ENCODE results near the gene PTPRD. TPM values are rescaled to one million over a fixed set of nuclear protein-coding genes. Genes with fewer than 3 reads are reported as not detected.

Gene PTPRD
- total RNA-seq, 2 donors from 2014 or later = 97.4 to 101 TPM

DNA sequence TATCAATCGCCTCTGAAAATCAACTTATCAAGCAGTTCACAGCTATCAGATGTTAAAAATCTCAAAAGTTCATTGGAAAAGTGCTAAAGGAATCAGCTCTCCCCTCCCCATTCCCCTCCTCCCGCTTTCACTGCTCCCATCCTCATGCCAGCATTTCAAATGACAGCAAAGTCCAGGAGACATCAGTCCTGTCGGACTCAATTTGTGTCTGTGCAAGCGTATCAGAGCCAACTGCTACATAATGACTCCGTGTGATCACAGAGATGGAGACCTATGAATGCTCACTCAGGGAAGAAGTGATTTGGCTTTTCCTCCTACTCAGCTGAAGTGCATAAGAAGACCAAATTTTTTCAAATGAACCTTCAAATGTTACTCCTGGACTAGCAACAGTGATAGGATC is 1876.0 kb downstream of the PTPRD start:
- no peaks in the 10 kb centered on the region for H3K27me3 Mint-ChIP-seq (ENCODE audit: insufficient read depth)

DNA sequence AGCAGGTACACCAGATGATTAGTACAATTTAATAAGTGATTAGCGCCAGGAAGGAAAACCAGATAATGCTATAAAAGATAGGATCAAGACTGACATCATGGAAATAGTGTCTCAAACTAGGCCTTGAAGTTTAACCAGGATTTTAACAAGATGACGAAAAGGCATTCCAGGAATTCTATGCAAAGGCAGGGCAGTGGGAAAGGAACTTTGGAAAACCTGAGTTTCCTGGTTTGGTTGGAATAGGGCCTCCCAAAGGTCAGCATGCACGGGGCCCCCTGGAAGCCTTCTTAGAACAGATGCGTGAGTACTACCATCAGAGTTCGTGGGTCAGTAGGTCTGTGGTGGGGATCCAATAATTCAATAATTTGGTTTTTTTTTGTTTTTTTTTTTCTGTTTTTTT is 1878.0 kb downstream of the PTPRD start:
- DNase-seq = peak; percentile 78
- Histone ChIP-seq H3K27me3 (ENCODE audit: control insufficient read depth, insufficient read depth, low read length, poor library complexity, severe bottlenecking) (no peaks in the 10 kb centered on the region), H3K9ac (ENCODE audit: extremely low read depth, low read length, poor library complexity, severe bottlenecking) (no peak overlapping the region), H3K36me3 (ENCODE audit: control insufficient read depth, insufficient read depth, low read length) (no peaks in the 10 kb centered on the region), H3K4me1 (ENCODE audit: control insufficient read depth, insufficient read depth, low read length) (no peaks in the 10 kb centered on the region), H3K4me3 (ENCODE audit: low read length) (no peak overlapping the region), H3K9me3 (ENCODE audit: control insufficient read depth, low read length) (no peaks in the 10 kb centered on the region), H3K27ac (ENCODE audit: low read depth, low read length) (no peak overlapping the region)
- 61 to 63% methylated on average over 5 of the region's 5 CpGs for WGBS, 2 experiments (ENCODE audit: insufficient coverage in 1 of 2, insufficient read length in 1 of 2)
- no peaks in the 10 kb centered on the region for H3K27me3 Mint-ChIP-seq (ENCODE audit: insufficient read depth)
- peak overlapping the region; percentile 81 for H3K27ac Mint-ChIP-seq
- TF ChIP-seq, protein P1, sequence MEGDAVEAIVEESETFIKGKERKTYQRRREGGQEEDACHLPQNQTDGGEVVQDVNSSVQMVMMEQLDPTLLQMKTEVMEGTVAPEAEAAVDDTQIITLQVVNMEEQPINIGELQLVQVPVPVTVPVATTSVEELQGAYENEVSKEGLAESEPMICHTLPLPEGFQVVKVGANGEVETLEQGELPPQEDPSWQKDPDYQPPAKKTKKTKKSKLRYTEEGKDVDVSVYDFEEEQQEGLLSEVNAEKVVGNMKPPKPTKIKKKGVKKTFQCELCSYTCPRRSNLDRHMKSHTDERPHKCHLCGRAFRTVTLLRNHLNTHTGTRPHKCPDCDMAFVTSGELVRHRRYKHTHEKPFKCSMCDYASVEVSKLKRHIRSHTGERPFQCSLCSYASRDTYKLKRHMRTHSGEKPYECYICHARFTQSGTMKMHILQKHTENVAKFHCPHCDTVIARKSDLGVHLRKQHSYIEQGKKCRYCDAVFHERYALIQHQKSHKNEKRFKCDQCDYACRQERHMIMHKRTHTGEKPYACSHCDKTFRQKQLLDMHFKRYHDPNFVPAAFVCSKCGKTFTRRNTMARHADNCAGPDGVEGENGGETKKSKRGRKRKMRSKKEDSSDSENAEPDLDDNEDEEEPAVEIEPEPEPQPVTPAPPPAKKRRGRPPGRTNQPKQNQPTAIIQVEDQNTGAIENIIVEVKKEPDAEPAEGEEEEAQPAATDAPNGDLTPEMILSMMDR (conservative IDR thresholded peaks at IDR 0.05) = no peak
- peaks cover 22% of the 10 kb centered on the region for H3K4me1 Mint-ChIP-seq
- no peaks in the 10 kb centered on the region for H3K9me3 Mint-ChIP-seq
- H3K36me3 Mint-ChIP-seq (ENCODE audit: low read depth) = peaks cover 2% of the 10 kb centered on the region
- no peak overlapping the region for H3K4me3 Mint-ChIP-seq

More for the DNA sequence above, 1876.0 kb downstream of the PTPRD start:
- Histone ChIP-seq H3K4me3 (ENCODE audit: low read length) (no peak overlapping the region), H3K27me3 (ENCODE audit: control insufficient read depth, insufficient read depth, low read length, poor library complexity, severe bottlenecking) (no peaks in the 10 kb centered on the region), H3K9ac (ENCODE audit: extremely low read depth, low read length, poor library complexity, severe bottlenecking) (no peak overlapping the region), H3K4me1 (ENCODE audit: control insufficient read depth, insufficient read depth, low read length) (no peaks in the 10 kb centered on the region), H3K9me3 (ENCODE audit: control insufficient read depth, low read length) (no peaks in the 10 kb centered on the region), H3K36me3 (ENCODE audit: control insufficient read depth, insufficient read depth, low read length) (no peaks in the 10 kb centered on the region), H3K27ac (ENCODE audit: low read depth, low read length) (no peak overlapping the region)
- H3K4me1 Mint-ChIP-seq = peaks cover 22% of the 10 kb centered on the region
- no peak for DNase-seq
- no peak overlapping the region for H3K27ac Mint-ChIP-seq
- WGBS, 2 experiments (ENCODE audit: insufficient coverage in 1 of 2, insufficient read length in 1 of 2) = 85 to 93% methylated on average over 5 of the region's 5 CpGs
- TF ChIP-seq, protein P1 (conservative IDR thresholded peaks at IDR 0.05) = no peak
- H3K4me3 Mint-ChIP-seq = no peak overlapping the region
- no peaks in the 10 kb centered on the region for H3K9me3 Mint-ChIP-seq
- H3K36me3 Mint-ChIP-seq (ENCODE audit: low read depth) = peaks cover 2% of the 10 kb centered on the region

DNA sequence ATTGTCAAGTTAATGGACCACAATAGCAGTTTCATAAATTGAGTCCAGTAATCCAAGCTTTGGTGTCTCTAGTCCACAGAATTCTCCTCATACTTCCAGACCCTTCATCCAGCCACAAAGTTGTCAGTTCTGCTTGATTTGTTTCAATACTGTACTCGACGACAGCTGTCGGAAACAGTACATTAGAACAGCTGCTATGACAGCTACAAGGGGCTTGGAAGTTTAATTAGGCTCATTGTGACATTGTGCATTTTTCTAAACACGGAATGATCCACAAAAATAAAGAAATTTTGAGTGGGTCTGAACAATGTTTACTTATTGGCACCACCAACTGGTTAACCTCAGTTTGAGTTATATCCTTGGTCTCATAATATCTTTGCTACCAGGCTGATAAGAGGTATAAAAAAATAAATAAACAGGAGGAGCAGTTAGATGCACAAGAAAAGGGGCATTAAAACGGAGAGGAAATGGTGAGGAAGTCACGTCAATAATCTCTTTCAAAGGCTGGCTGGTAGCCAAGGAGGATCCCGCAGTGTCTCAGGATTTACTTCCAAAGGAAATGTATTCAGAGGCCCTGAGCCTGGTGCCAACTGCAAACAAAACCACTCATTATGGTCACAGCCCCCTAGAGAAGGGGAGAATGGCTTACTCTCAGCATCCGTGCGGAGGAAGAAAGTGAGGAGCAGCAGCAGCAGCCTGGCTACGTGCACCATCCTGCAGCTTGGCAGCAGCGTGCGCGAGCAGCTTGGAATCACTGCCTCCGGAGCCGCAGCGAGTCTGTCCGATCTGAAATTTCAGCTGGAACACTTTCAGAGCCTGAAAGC is 1879.5 kb downstream of the PTPRD start:
- TF ChIP-seq, protein P1 (conservative IDR thresholded peaks at IDR 0.05) = no peak
- H3K4me3 ChIP-seq (ENCODE audit: low read length) = no peak overlapping the region
- no peaks in the 10 kb centered on the region for H3K27me3 ChIP-seq (ENCODE audit: control insufficient read depth, insufficient read depth, low read length, poor library complexity, severe bottlenecking)
- no peaks in the 10 kb centered on the region for H3K4me1 ChIP-seq (ENCODE audit: control insufficient read depth, insufficient read depth, low read length)
- Mint-ChIP-seq H3K27me3 (ENCODE audit: insufficient read depth) (no peaks in the 10 kb centered on the region), H3K4me1 (peaks cover 22% of the 10 kb centered on the region), H3K9me3 (no peaks in the 10 kb centered on the region), H3K36me3 (ENCODE audit: low read depth) (peaks cover 2% of the 10 kb centered on the region), H3K4me3 (peak overlapping the region; percentile 16), H3K27ac (peak overlapping the region; percentile 50)
- peak; percentile 64 for DNase-seq
- H3K9ac ChIP-seq (ENCODE audit: extremely low read depth, low read length, poor library complexity, severe bottlenecking) = no peak overlapping the region
- H3K36me3 ChIP-seq (ENCODE audit: control insufficient read depth, insufficient read depth, low read length) = no peaks in the 10 kb centered on the region
- peak overlapping the region; percentile 65 for H3K27ac ChIP-seq (ENCODE audit: low read depth, low read length)
- no peaks in the 10 kb centered on the region for H3K9me3 ChIP-seq (ENCODE audit: control insufficient read depth, low read length)
- 51 to 60% methylated on average over 6 to 17 of the region's 17 CpGs for WGBS, 2 experiments (ENCODE audit: insufficient coverage in 1 of 2, insufficient read length in 1 of 2)

Measured in endodermal cell (in vitro differentiated cells).